ENCODE results near the gene PIGH.

GRCh38 chr14:67599698-67600561 is at the start of gene PIGH:
- peak; percentile 32 to 77 (median 58) for TF ChIP-seq CTCF (IDR thresholded peaks at IDR 0.05)
- peak in 1 of 2 donors; percentile 79 for TF ChIP-seq POLR2A (IDR thresholded peaks at IDR 0.05)
